GM10266 (cell line): ENCODE measurements around the gene TNS3.

Source experiments
- DNase-seq: peaks from one replicate; pipeline ENCODE4 v3.0.0; 2012; ENCODE audit errors: extremely low spot score
- CTCF ChIP-seq: IDR thresholded peaks from 2 replicates; pipeline ENCODE4 v1.5.1; 2012; ENCODE audit warnings: mild to moderate bottlenecking, low read depth; ENCODE audit not compliant: control insufficient read depth, insufficient read depth; ENCODE audit errors: missing control alignments

Gene TNS3

DNA sequence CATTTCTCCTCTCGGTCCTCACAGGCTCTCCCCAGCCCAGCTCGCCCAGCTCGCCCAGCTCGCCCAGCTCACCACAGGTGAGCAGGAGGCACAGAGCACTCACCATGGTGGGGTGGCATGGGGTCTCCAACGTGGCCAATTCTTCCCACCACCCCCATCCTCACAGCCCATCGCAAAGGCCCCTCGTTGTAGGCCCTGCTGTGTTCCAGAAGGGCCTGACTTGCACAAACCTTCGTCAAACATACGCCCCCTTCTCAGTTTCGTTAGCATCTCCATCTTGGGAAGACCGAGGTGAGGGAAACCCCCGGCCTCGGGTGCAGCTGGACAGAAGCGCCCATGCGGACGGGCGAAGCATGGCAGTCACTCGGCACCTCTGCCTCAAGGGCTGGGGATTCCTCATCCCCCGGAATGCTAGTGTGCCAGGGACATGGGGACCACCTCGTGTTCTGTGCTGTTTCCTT, 304.6 kb downstream of the TNS3 start:
- DNase-seq: no peak
- TF ChIP-seq CTCF: no peak

DNA sequence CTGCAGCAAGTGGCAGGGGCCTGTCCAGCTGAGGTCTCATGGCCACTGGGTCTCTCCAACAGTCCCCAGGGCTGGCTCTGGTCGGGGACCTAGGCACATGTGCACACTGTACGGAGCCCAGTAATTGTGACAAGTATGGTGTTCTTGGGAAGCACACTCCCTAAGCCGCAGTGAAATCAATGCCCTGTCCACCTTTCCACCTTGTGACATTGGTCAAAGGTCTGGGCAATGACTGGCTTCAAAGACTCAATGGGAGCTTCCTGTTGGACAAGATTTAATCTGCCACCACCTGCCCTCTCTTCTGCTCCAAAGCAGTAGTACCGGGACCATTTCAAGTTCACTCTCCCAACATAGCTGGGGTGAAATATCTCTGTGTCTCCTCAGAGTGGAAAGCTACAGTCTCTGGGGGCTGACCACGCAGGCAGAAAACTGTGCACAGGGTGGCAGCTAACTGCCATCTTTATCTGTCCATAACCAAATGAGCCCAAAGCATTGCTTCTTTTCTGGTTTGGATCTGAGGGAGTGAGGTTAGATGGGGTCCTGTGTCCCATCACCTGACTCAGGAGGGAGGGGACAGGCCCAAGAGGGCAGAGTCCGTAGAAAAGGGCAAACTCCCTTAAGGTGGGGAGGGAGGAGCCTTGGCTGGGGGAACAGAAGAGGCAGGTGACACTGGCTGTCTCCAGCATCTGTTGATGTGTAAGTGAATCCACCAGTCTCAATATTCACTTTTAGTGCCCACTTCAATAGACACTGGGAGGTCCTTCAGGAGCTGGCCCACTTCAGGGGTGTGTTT, 307.7 kb downstream of the TNS3 start:
- no peak for TF ChIP-seq CTCF
- no peak for DNase-seq

DNA sequence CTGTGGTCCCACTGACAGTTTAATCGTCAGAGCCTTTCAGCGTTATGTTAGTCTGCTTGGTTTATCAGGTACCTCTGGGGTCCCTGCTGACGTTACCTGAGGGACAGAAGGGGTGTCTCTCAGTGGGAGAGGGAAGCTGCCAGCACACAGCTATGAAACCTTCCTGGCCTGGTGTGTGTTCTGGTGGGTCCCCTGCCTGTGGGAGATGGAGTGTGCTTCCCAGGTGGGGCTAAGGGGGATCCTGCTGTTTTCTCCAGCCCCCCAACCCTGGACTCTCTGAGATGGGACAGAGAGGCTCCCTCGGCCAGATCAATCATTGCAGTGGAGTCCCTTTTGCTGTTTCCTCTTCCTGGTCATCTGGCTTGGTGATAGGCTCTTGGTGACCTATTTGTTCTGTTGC, 308.8 kb downstream of the TNS3 start:
- TF ChIP-seq CTCF: no peak
- DNase-seq: no peak

- no peak for TF ChIP-seq CTCF
- DNase-seq: no peak
These were observed 310.2 kb downstream of the TNS3 start for GRCh38 chr7:47271749-47272148.

- no peak for TF ChIP-seq CTCF
- DNase-seq: no peak
These were observed 312.8 kb downstream of the TNS3 start for GRCh38 chr7:47268851-47269836.

DNA sequence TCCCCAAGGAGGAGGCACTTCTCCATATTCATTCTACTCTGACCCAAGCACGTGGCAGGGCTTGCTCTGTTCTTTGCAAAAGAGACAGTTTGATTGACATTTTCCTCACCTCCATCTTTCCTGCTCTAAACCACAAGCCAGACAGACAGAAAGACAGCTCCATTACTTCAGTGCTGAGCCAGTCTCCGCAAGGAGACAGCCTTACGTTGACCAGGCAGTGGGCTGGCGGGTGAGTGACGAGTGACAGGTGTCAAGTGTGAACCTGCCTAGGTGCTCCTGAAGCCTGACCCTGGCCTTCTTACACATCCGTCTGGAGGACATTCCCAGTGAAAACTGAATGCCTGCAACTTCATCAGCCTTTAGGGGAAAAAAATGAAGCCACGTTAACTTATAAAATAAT, 314.6 kb downstream of the TNS3 start:
- TF ChIP-seq CTCF: no peak
- DNase-seq: no peak
